ENCODE measurements around the gene ERBB2.
"Not testable (repeated sequence)": the region's sequence is repeated elsewhere in the genome, so short reads cannot be mapped to it uniquely, and the experiment has no call there.

Gene ERBB2

GRCh38 chr17:39679521-39680192, 20.2 kb upstream of the ERBB2 start:
- DNase-seq, result no peak

- no peak for DNase-seq
These were observed 16.4 kb upstream of the ERBB2 start for GRCh38 chr17:39683295-39683939.

DNA sequence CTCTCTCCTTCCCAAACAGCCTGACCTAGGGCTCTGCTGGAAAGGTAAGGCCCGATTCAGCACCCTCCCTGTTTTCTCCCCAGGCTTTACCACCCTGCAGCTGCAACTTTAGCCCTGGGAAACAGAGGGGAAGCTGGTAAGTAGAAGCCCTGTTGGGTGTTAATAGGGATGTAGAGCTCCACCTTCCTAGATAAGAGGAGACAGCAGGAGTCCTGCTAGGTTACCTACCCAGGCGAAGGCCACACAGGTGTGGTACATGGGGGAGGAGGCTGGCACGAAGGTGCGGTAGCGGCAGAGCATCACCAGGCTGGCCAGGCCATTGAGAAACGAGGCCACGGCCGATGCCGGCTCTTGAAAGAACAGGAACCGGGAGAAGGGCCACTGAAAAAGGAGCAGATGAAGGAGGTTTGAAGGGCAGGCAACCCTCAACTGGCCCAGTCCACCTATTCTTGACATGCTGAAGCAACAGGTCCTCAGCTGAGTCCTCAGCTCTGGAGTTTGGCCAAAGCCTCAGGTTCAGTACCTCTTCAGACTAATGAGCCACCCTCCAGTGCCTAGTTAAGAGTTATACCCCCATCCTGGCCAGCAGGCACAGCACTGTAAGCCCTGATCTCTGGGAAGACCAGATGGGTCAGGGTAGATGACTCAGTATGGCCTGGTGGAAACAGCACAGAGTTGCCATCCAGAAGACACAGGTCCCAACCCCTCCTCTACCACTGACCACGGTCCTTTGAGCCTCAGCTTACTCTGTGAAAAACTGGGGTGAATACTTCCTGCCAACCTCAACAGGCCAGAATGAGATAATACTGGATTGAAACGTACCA, 15.3 kb upstream of the ERBB2 start:
- no peak for DNase-seq

- no peak for DNase-seq
These were observed 12.7 kb upstream of the ERBB2 start for GRCh38 chr17:39687101-39687545.

- DNase-seq, result peak; percentile 88
These were observed 12.1 kb upstream of the ERBB2 start, which contains the start of gene PGAP3 for GRCh38 chr17:39687546-39688474. TSS of gene PGAP3 (minus strand) at chr17:39688057. CDS start at chr17:39688014, 43 bp downstream.

- DNase-seq, result no peak
These were observed 11.4 kb upstream of the ERBB2 start for GRCh38 chr17:39688475-39688835.

DNA sequence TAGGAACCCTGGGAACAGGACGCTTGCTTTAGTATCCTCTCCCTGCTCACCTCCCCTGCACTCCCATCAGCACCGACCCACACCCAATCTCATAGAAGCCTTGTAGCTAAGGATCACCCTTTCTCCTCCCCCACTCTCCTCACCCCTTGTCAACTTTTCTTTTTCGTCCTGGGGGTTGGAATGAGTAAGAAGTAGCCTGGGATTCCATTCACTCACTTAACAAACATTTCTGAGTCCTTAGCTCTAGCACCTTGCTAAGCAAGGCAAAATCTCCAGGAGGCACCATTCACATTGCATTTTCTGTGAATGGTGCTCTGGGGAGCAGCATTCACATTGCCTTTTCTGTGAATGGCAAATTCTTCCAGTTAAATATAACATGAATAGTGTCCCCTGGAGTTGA, 10.9 kb upstream of the ERBB2 start:
- no peak for DNase-seq

DNA sequence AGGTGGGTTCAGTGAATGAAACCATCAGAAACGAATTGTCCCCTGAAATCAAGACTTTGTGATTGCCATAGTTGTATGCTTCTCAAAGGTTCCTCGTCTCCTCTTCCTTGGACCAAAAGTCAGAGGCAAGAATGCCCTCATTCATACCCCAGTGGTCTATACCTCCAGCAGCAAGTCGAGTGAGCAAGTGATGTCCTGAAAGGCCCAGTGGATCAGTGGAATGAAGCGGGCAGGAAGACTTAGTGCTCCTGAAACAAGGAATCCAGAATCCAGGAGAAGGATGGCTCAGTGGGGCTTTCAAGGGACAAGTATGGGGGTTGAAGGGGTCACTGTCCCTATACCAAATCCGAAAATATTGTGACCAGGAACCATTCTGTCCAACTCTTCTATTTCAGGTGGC, 5.3 kb upstream of the ERBB2 start:
- DNase-seq, result no peak

- DNase-seq, result no peak
These were observed 4.8 kb upstream of the ERBB2 start for GRCh38 chr17:39695089-39695474.

GRCh38 chr17:39696731-39697130, 3.1 kb upstream of the ERBB2 start:
- no peak for DNase-seq

DNA sequence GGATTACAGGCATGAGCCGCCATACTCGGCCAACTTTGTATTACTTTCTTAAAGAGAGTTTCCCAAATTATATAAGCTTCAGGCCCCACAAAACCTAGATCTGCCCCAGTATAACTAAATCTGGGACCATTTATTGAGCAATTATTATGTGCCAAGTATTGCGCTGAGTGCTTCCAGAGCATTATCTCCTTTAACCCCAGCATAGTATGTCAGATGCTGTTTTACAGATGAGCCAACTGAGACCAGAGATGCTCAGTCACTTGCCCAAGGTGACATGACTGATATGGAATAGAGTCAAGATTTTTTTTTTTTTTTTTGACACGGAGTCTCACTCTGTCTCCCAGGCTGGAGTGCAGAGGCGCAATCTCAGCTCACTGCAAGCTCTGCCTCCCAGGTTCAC, 1.9 kb upstream of the ERBB2 start:
- no peak for DNase-seq

- DNase-seq, result not testable (repeated sequence)
These were observed 577 bp upstream of the ERBB2 start for GRCh38 chr17:39699157-39699817.

DNA sequence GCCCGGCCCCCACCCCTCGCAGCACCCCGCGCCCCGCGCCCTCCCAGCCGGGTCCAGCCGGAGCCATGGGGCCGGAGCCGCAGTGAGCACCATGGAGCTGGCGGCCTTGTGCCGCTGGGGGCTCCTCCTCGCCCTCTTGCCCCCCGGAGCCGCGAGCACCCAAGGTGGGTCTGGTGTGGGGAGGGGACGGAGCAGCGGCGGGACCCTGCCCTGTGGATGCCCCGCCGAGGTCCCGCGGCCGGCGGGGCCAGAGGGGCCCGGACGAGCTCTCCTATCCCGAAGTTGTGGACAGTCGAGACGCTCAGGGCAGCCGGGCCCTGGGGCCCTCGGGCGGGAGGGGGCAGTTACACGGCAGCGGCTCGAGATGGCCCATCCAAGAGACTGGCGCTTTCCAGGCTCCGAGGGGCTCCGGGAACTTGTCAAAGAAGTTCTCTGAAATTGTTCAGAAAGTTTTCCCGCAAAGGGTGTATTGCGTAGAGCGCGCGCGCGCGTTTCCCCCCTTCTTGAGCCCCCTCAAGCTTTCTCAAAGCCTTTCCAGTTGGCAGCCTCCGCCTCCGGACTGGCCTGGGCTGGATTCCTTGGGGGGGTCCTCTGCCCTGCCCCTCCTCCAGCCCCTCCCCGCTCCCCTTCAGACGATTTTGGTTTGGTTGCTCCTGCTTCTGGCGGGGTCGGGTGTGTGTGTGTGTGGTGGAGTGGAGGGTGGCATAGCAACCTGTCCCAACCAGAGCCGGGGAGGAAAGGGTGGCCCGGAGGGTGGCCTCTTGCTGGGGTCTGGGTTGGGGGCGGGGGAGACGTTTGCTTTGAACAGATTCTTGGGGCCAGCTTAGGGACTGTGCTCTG, 504 bp downstream of the ERBB2 start:
- no peak for DNase-seq

- no peak for DNase-seq
These were observed 1.3 kb downstream of the ERBB2 start for GRCh38 chr17:39701012-39701783.

DNA sequence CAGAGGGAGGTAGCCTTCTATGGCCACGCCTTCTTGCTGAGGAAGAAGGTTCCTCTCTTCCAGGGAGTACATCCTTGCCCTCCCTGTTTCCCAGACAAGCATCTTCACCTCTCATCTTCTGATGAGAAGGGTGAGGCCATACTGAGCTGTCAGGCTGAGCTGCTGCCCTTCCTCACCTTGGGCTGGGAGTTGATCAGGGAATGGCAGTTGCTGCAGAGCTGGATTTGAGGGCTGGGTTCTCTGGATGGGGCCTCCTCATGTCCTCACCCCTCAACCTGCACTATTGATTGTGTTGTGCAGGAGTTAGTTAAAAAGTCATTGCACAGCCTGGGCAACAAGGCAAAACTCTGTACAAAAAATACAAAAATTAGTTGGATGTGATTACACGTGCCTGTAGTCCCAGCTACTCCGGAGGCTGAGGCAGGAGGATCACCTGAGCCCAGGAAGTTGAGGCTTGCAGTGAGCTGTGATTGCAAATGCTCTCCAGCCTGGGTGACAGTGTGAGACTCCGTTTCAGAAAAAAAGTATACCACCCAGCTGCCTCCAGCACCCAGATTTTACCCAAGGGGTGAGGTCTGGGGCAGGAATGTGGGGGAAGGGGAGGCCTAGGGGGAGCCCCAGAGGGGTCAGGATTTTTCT, 2.0 kb downstream of the ERBB2 start:
- DNase-seq, result no peak

- no peak for DNase-seq
These were observed 3.3 kb downstream of the ERBB2 start for GRCh38 chr17:39702901-39703893.

GRCh38 chr17:39703913-39704312, 4.0 kb downstream of the ERBB2 start:
- DNase-seq, result no peak

- DNase-seq, result no peak
These were observed 5.1 kb downstream of the ERBB2 start for GRCh38 chr17:39704821-39705551.
